Measurements from ENCODE around the gene NLRP7. TPM values are rescaled to one million over a fixed set of nuclear protein-coding genes. Genes with fewer than 3 reads are reported as not detected.

Gene NLRP7
- total and polyA plus RNA-seq, 2 donors (not counting 1 experiment from before 2014, with no cell fraction given): not detected

DNA sequence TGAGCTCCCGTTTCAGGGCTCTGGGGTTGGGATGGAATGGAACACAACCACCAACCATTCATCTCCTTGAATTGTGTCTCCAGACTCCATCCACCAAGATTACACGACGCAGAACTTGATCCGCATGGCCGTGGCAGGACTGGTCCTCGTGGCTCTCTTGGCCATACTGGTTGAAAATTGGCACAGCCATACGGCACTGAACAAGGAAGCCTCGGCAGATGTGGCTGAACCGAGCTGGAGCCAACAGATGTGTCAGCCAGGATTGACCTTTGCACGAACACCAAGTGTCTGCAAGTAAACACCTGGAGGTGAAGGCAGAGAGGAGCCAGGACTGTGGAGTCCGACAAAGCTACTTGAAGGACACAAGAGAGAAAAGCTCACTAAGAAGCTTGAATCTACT lies 57.8 kb downstream of the NLRP7 start:
- H3K9ac ChIP-seq (ENCODE audit: insufficient read depth, low read length): no peak overlapping the region
- no peak overlapping the region for H3K4me2 ChIP-seq (ENCODE audit: extremely low read depth, insufficient read depth, low read length)
- DNase-seq (ENCODE audit: low read depth in 2 of 2): no peak
- H3K4me3 ChIP-seq (replicated peaks in 1 of 4; ENCODE audit: control extremely low read depth in 1 of 4, insufficient read depth in 1 of 4, low read depth in 3 of 4, low read length in 4 of 4): no peak overlapping the region
- H3K27ac ChIP-seq (ENCODE audit: insufficient read depth, low read length): no peak overlapping the region
- H3K27me3 ChIP-seq (ENCODE audit: control insufficient read depth, insufficient read depth, low read length): no peaks in the 10 kb centered on the region
- H4K20me1 ChIP-seq (ENCODE audit: control insufficient read depth, extremely low read depth, insufficient read depth, low read length): no peaks in the 10 kb centered on the region
- no peaks in the 10 kb centered on the region for H3K9me3 ChIP-seq (ENCODE audit: control insufficient read depth, insufficient read depth, low read depth, low read length)
- TF ChIP-seq CTCF (conservative IDR thresholded peaks at IDR 0.05 in 1 of 2, IDR thresholded peaks at IDR 0.05 in 1 of 2; ENCODE audit: low read depth in 1 of 2, low read length in 2 of 2) (no peak), EZH2 (IDR thresholded peaks at IDR 0.05; ENCODE audit: low read length, missing control alignments) (no peak)
- no peaks in the 10 kb centered on the region for H3K36me3 ChIP-seq (ENCODE audit: control insufficient read depth, insufficient read depth, low read length)
- H2AFZ ChIP-seq (ENCODE audit: low read length): no peak overlapping the region
- H3K79me2 ChIP-seq (ENCODE audit: control insufficient read depth, insufficient read depth, low read length): no peaks in the 10 kb centered on the region
- H3K4me1 ChIP-seq (ENCODE audit: control insufficient read depth, extremely low read depth, insufficient read depth, low read length): no peaks in the 10 kb centered on the region

DNA sequence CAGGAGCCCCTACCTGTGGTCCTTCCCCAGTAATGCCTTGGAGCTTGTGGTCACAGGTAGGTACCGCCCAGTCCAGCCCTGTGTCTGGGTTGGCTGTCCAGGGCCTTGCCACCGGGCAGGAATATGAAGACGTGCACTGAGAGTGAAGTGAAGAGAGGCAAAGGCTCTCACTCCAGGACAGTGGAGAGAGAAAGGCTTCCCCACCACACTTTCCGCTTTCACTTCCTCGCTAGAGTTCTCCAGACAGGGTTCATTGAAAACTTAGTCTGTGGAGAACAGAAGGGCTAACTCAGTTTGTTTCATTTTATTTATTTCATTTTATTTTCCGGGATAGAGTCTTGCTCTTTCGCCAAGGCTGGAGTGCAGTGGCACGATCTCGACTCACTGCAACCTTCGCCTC lies 59.1 kb downstream of the NLRP7 start:
- TF ChIP-seq CTCF (conservative IDR thresholded peaks at IDR 0.05 in 1 of 2, IDR thresholded peaks at IDR 0.05 in 1 of 2; ENCODE audit: low read depth in 1 of 2, low read length in 2 of 2): no peak
- TF ChIP-seq EZH2 (IDR thresholded peaks at IDR 0.05; ENCODE audit: low read length, missing control alignments): no peak
- Histone ChIP-seq H3K4me1 (ENCODE audit: control insufficient read depth, extremely low read depth, insufficient read depth, low read length) (no peaks in the 10 kb centered on the region), H3K9me3 (ENCODE audit: control insufficient read depth, insufficient read depth, low read depth, low read length) (no peaks in the 10 kb centered on the region), H3K27me3 (ENCODE audit: control insufficient read depth, insufficient read depth, low read length) (no peaks in the 10 kb centered on the region), H3K79me2 (ENCODE audit: control insufficient read depth, insufficient read depth, low read length) (no peaks in the 10 kb centered on the region), H4K20me1 (ENCODE audit: control insufficient read depth, extremely low read depth, insufficient read depth, low read length) (no peaks in the 10 kb centered on the region), H2AFZ (ENCODE audit: low read length) (no peak overlapping the region), H3K4me3 (replicated peaks in 1 of 4; ENCODE audit: control extremely low read depth in 1 of 4, insufficient read depth in 1 of 4, low read depth in 3 of 4, low read length in 4 of 4) (no peak overlapping the region), H3K9ac (ENCODE audit: insufficient read depth, low read length) (no peak overlapping the region), H3K4me2 (ENCODE audit: extremely low read depth, insufficient read depth, low read length) (no peak overlapping the region), H3K36me3 (ENCODE audit: control insufficient read depth, insufficient read depth, low read length) (no peaks in the 10 kb centered on the region), H3K27ac (ENCODE audit: insufficient read depth, low read length) (no peak overlapping the region)
- no peak for DNase-seq (ENCODE audit: low read depth in 2 of 2)

DNA sequence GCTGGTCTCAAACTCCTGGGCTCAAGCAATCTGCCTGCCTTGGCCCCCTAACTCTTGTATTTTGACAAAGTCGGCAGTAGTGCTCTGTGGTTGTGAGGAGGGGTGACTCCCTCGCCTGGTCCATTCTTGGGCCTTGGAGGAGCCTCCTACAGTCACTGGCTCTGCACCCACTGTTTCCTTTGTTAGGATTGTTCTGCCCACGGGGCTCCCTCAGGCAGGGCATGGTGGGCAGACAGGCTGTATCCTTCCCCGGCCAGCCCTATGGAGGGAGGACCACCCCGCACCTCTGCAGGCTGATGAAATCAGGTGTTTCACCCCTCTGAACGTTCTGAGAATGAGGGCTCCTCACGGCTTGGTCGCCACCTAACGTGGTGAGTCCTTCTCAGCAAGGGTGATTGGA lies 64.1 kb downstream of the NLRP7 start:
- no peak for DNase-seq (ENCODE audit: low read depth in 2 of 2)
- H2AFZ ChIP-seq (ENCODE audit: low read length): no peak overlapping the region
- H3K79me2 ChIP-seq (ENCODE audit: control insufficient read depth, insufficient read depth, low read length): no peaks in the 10 kb centered on the region
- H3K27ac ChIP-seq (ENCODE audit: insufficient read depth, low read length): no peak overlapping the region
- H3K9ac ChIP-seq (ENCODE audit: insufficient read depth, low read length): no peak overlapping the region
- H3K9me3 ChIP-seq (ENCODE audit: control insufficient read depth, insufficient read depth, low read depth, low read length): no peaks in the 10 kb centered on the region
- TF ChIP-seq CTCF (conservative IDR thresholded peaks at IDR 0.05 in 1 of 2, IDR thresholded peaks at IDR 0.05 in 1 of 2; ENCODE audit: low read depth in 1 of 2, low read length in 2 of 2) (no peak), EZH2 (IDR thresholded peaks at IDR 0.05; ENCODE audit: low read length, missing control alignments) (no peak)
- H3K27me3 ChIP-seq (ENCODE audit: control insufficient read depth, insufficient read depth, low read length): no peaks in the 10 kb centered on the region
- H3K4me1 ChIP-seq (ENCODE audit: control insufficient read depth, extremely low read depth, insufficient read depth, low read length): no peaks in the 10 kb centered on the region
- H3K4me3 ChIP-seq (replicated peaks in 1 of 4; ENCODE audit: control extremely low read depth in 1 of 4, insufficient read depth in 1 of 4, low read depth in 3 of 4, low read length in 4 of 4): no peak overlapping the region
- H4K20me1 ChIP-seq (ENCODE audit: control insufficient read depth, extremely low read depth, insufficient read depth, low read length): no peaks in the 10 kb centered on the region
- H3K4me2 ChIP-seq (ENCODE audit: extremely low read depth, insufficient read depth, low read length): no peak overlapping the region
- H3K36me3 ChIP-seq (ENCODE audit: control insufficient read depth, insufficient read depth, low read length): no peaks in the 10 kb centered on the region
